Measurements from ENCODE around the gene FKBP4. TPM values are rescaled to one million over a fixed set of nuclear protein-coding genes. Genes with fewer than 3 reads are reported as not detected.

Gene FKBP4
- total RNA-seq, 6 experiments from 2014 or later: 27.0 to 124 (median 48.4) TPM

DNA sequence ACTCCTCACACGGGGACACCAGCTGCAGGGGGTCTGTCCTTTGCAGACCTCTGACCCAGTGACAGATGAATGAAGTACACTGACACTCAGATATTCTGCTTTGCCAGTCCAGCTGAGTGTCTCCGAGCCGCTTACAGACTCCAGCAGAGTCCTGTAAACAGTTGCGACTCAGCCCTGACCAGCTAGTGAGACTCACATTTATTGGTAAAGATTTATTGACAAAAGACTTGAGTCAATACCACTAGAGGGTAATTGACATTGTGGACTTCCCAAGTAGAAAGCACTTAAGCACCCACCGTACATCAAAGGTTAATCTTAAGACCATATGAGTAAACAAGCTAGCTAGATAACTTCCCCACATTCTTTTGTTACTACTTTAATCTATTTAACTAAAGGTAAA lies 9.8 kb upstream of the FKBP4 start:
- DNase-seq (no peak), ATAC-seq (no peak)
- TF ChIP-seq, protein P1, sequence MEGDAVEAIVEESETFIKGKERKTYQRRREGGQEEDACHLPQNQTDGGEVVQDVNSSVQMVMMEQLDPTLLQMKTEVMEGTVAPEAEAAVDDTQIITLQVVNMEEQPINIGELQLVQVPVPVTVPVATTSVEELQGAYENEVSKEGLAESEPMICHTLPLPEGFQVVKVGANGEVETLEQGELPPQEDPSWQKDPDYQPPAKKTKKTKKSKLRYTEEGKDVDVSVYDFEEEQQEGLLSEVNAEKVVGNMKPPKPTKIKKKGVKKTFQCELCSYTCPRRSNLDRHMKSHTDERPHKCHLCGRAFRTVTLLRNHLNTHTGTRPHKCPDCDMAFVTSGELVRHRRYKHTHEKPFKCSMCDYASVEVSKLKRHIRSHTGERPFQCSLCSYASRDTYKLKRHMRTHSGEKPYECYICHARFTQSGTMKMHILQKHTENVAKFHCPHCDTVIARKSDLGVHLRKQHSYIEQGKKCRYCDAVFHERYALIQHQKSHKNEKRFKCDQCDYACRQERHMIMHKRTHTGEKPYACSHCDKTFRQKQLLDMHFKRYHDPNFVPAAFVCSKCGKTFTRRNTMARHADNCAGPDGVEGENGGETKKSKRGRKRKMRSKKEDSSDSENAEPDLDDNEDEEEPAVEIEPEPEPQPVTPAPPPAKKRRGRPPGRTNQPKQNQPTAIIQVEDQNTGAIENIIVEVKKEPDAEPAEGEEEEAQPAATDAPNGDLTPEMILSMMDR (IDR thresholded peaks at IDR 0.05): no peak
- TF ChIP-seq POLR2A (IDR thresholded peaks at IDR 0.05): no peak
- H3K9me3 ChIP-seq: no peaks in the 10 kb centered on the region
- H3K27ac ChIP-seq: no peak overlapping the region
- no peaks in the 10 kb centered on the region for H3K36me3 ChIP-seq
- H3K4me3 ChIP-seq: no peak overlapping the region
- WGBS (ENCODE audit: insufficient coverage, low coverage, low lambda C conversion rate, missing lambda C conversion rate): 28% methylated on average over 4 of the region's 5 CpGs
- H3K27me3 ChIP-seq: no peaks in the 10 kb centered on the region
- intact Hi-C loops (cut with DNase I): no loop called here
- peaks cover 0 to 4% (median 0%) of the 10 kb centered on the region in 4 donors for H3K4me1 ChIP-seq

- H3K27me3 ChIP-seq: no peaks in the 10 kb centered on the region
- no peak overlapping the region for H3K27ac ChIP-seq
- ATAC-seq (no peak), DNase-seq (peak in 1 of 3 donors; percentile 10)
- WGBS (ENCODE audit: insufficient coverage, low coverage, low lambda C conversion rate, missing lambda C conversion rate): 84% methylated on average over 6 of the region's 6 CpGs
- no peak overlapping the region for H3K4me3 ChIP-seq
- TF ChIP-seq POLR2A (IDR thresholded peaks at IDR 0.05): no peak
- TF ChIP-seq, protein P1 (IDR thresholded peaks at IDR 0.05): no peak
- H3K4me1 ChIP-seq: peaks cover 0 to 6% (median 0%) of the 10 kb centered on the region in 4 donors
- no peaks in the 10 kb centered on the region for H3K36me3 ChIP-seq
- intact Hi-C loops (cut with DNase I): no loop called here
- H3K9me3 ChIP-seq: no peaks in the 10 kb centered on the region
These were observed 3.7 kb upstream of the FKBP4 start for GRCh38 chr12:2791089-2791488.

- no peaks in the 10 kb centered on the region for H3K27me3 ChIP-seq
- peaks cover 0 to 24% (median 8%) of the 10 kb centered on the region in 4 donors for H3K4me1 ChIP-seq
- intact Hi-C loops (cut with DNase I): no loop called here
- WGBS (ENCODE audit: insufficient coverage, low coverage, low lambda C conversion rate, missing lambda C conversion rate): 69% methylated on average over 21 of the region's 25 CpGs
- DNase-seq (peak in 1 of 3 donors; percentile 40), ATAC-seq (no peak)
- no peak for TF ChIP-seq POLR2A (IDR thresholded peaks at IDR 0.05)
- TF ChIP-seq, protein P1 (IDR thresholded peaks at IDR 0.05): no peak
- no peak overlapping the region for H3K27ac ChIP-seq
- H3K9me3 ChIP-seq: no peaks in the 10 kb centered on the region
- peaks cover 0 to 12% (median 2%) of the 10 kb centered on the region in 4 donors for H3K36me3 ChIP-seq
- no peak overlapping the region for H3K4me3 ChIP-seq
These were observed 1.9 kb upstream of the FKBP4 start for GRCh38 chr12:2792671-2793500.

- H3K27me3 ChIP-seq: no peaks in the 10 kb centered on the region
- no peaks in the 10 kb centered on the region for H3K9me3 ChIP-seq
- peak in 1 of 3 donors; percentile 44 for DNase-seq
- peaks cover 0 to 19% (median 6%) of the 10 kb centered on the region in 4 donors for H3K36me3 ChIP-seq
- no peak overlapping the region for H3K27ac ChIP-seq
- WGBS (ENCODE audit: insufficient coverage, low coverage, low lambda C conversion rate, missing lambda C conversion rate): 94% methylated on average over 8 of the region's 21 CpGs
- TF ChIP-seq, protein P1 (IDR thresholded peaks at IDR 0.05): no peak
- no peak for TF ChIP-seq POLR2A (IDR thresholded peaks at IDR 0.05)
- ATAC-seq: no peak
- H3K4me1 ChIP-seq: peaks cover 0 to 25% (median 8%) of the 10 kb centered on the region in 4 donors
- intact Hi-C loops (cut with DNase I): no loop called here
- no peak overlapping the region for H3K4me3 ChIP-seq
These were observed 1.2 kb upstream of the FKBP4 start for GRCh38 chr12:2793561-2793960.
